SH-SY5Y (cell line): ENCODE data around the gene CAMTA1.

Experiments used
- GATA2 ChIP-seq: IDR thresholded peaks from 2 replicates; pipeline ENCODE4 v1.6.1; 2011; ENCODE audit warnings: mild to moderate bottlenecking, low read depth, low read length
- GATA3 ChIP-seq: IDR thresholded peaks from 2 replicates; pipeline ENCODE4 v1.6.1; 2011; ENCODE audit warnings: low read depth, mild to moderate bottlenecking, low read length, moderate library complexity

GRCh38 chr1:6852136-6852890 lies 67.1 kb downstream of the CAMTA1 start:
- no peak for TF ChIP-seq GATA3
- no peak for TF ChIP-seq GATA2
